GM12892 (cell line): ENCODE data around the gene RBM20.

Experiments used
- POLR2A ChIP-seq: IDR thresholded peaks from 2 replicates; pipeline ENCODE4 v1.6.1; 2011; ENCODE audit warnings: low read depth, low read length, control low read depth
- POLR2AphosphoS5 ChIP-seq: IDR thresholded peaks from 2 replicates; pipeline ENCODE4 v1.6.1; 2011; ENCODE audit warnings: low read depth, low read length, control low read depth
- TAF1 ChIP-seq: IDR thresholded peaks from 2 replicates; pipeline ENCODE4 v1.6.1; 2011; ENCODE audit warnings: low read depth, mild to moderate bottlenecking, control low read depth, low read length, borderline replicate concordance

GRCh38 chr10:110650265-110650668 lies 6.1 kb downstream of the RBM20 start:
- TF ChIP-seq POLR2AphosphoS5 = no peak
- TF ChIP-seq POLR2A = no peak
- no peak for TF ChIP-seq TAF1
